ENCODE results near the gene ACOX3. TPM values are rescaled to one million over a fixed set of nuclear protein-coding genes. Genes with fewer than 3 reads are reported as not detected.

ACOX3 gene
- total and polyA plus RNA-seq, 2 of the 8 experiments (the other 6 are each of a cell fraction or from before 2014, with no cell fraction given), result 2.5 to 9.9 TPM

- no peak overlapping the region for H3K56ac ChIP-seq (replicated peaks; ENCODE audit: insufficient read length, low read depth, low read length)
- H3K36me3 ChIP-seq (ENCODE audit: control insufficient read depth in 2 of 4, insufficient read depth in 4 of 4, low read length in 3 of 4), result peaks cover 0 to 3% (median 0%) of the 10 kb centered on the region in 4 experiments; a peak in 2 of 8 replicates
- ChIA-PET CTCF (ENCODE audit: partially characterized antibody) (interaction anchor here (1.2 to 2.9 kb wide), 3 partner anchors 24 to 124 kb away, joined by 3 to 15 read pairs (median 7); no protein-coding TSS in a partner anchor), POLR2A (ENCODE audit: partially characterized antibody) (no interaction called here)
- H3K27ac ChIP-seq (ENCODE audit: low read depth, low read length), result no peak overlapping the region
- no peak overlapping the region for H4K8ac ChIP-seq (ENCODE audit: extremely low read depth, insufficient read depth, low read length)
- H2BK5ac ChIP-seq (ENCODE audit: low read depth, low read length), result no peak overlapping the region
- TF ChIP-seq MAFK (IDR thresholded peaks at IDR 0.05; ENCODE audit: low read depth, low read length), result no peak
- H3K4ac ChIP-seq (replicated peaks; ENCODE audit: insufficient read length, low read depth, low read length), result no peak overlapping the region
- H4K5ac ChIP-seq (ENCODE audit: insufficient read length, low read depth, low read length), result no peak overlapping the region
- no peak overlapping the region for H3K9ac ChIP-seq (replicated peaks in 1 of 4; ENCODE audit: extremely low read depth in 1 of 4, low read depth in 3 of 4, low read length in 3 of 4)
- H3K4me2 ChIP-seq (ENCODE audit: insufficient read depth in 1 of 2, low read depth in 2 of 2, low read length in 2 of 2), result no peak overlapping the region
- no peak overlapping the region for H4K91ac ChIP-seq (replicated peaks; ENCODE audit: insufficient read length, low read length)
- H4K20me1 ChIP-seq (replicated peaks in 1 of 2; ENCODE audit: control insufficient read depth in 1 of 2, insufficient read depth in 2 of 2, low read length in 2 of 2), result no peaks in the 10 kb centered on the region
- no peak overlapping the region for H3K18ac ChIP-seq (ENCODE audit: extremely low read depth, low read length)
- no peak overlapping the region for H3K23ac ChIP-seq (ENCODE audit: insufficient read length)
- no peak overlapping the region for H3K14ac ChIP-seq (ENCODE audit: insufficient read length)
- H2BK12ac ChIP-seq (ENCODE audit: low read depth, low read length), result no peak overlapping the region
- DNase-seq (ENCODE audit: low read depth in 1 of 2, low spot score in 2 of 2), result no peak
- H3K4me1 ChIP-seq (replicated peaks in 1 of 4; ENCODE audit: control insufficient read depth in 3 of 4, insufficient read depth in 4 of 4, low read length in 3 of 4), result no peaks in the 10 kb centered on the region; a peak in 1 of 7 replicates
- H3K4me3 ChIP-seq (ENCODE audit: extremely low read depth in 1 of 4, insufficient read depth in 2 of 4, low read depth in 3 of 4, low read length in 4 of 4), result no peak overlapping the region
- no peak overlapping the region for H2AK5ac ChIP-seq (ENCODE audit: low read depth, low read length)
- H3K79me1 ChIP-seq (ENCODE audit: low read depth, low read length), result no peaks in the 10 kb centered on the region
- no peak overlapping the region for H2AFZ ChIP-seq (ENCODE audit: low read length)
- H2BK15ac ChIP-seq (ENCODE audit: low read length), result no peak overlapping the region
- H3K79me2 ChIP-seq (ENCODE audit: control insufficient read depth in 1 of 2, insufficient read depth in 2 of 2, low read length in 2 of 2), result no peaks in the 10 kb centered on the region
- no peak overlapping the region for H2BK120ac ChIP-seq (replicated peaks; ENCODE audit: low read depth, low read length)
- H3K27me3 ChIP-seq (replicated peaks in 1 of 4; ENCODE audit: control insufficient read depth in 3 of 4, extremely low read depth in 1 of 4, insufficient read depth in 3 of 4, low read length in 3 of 4), result no peaks in the 10 kb centered on the region; a peak in 1 of 7 replicates
- H3K23me2 ChIP-seq (ENCODE audit: low read depth, low read length), result no peaks in the 10 kb centered on the region
- H2BK20ac ChIP-seq (ENCODE audit: low read length), result no peak overlapping the region
- FAIRE-seq, result no peak
- H3K9me3 ChIP-seq (ENCODE audit: insufficient read depth in 2 of 2, low read depth in 1 of 2, low read length in 1 of 2), result peaks cover 7 to 8% of the 10 kb centered on the region in 2 experiments
- 82% methylated on average over 17 of the region's 17 CpGs; no CpG with 5 or more reads in 1 of the 2 experiments for WGBS, 2 experiments (ENCODE audit: extremely low coverage in 1 of 2, insufficient coverage in 1 of 2, insufficient read length in 1 of 2, insufficient replicate concordance in 2 of 2, low coverage in 1 of 2, low lambda C conversion rate in 2 of 2, missing lambda C conversion rate in 1 of 2)
These were observed 73.9 kb downstream of the ACOX3 start for GRCh38 chr4:8366601-8367000.
